Hepatic stellate cell (primary cell): ENCODE results near the gene ZNF396.

Experiments used
- DNase-seq: peaks from one replicate; pipeline ENCODE4 v3.0.0; 2011; ENCODE audit warnings: low spot score

Gene ZNF396

GRCh38 chr18:35383136-35383535 lies 6.0 kb upstream of the ZNF396 start:
- no peak for DNase-seq

GRCh38 chr18:35379421-35379820 lies 2.3 kb upstream of the ZNF396 start:
- DNase-seq = no peak

GRCh38 chr18:35378574-35378896 lies 1.4 kb upstream of the ZNF396 start:
- DNase-seq = no peak

- peak; percentile 12 for DNase-seq
Observed at GRCh38 chr18:35377875-35378573, 887 bp upstream of the ZNF396 start.

- DNase-seq = no peak
Observed at GRCh38 chr18:35376393-35376741, 770 bp downstream of the ZNF396 start.

GRCh38 chr18:35374708-35375107 lies 2.4 kb downstream of the ZNF396 start:
- no peak for DNase-seq

- DNase-seq = peak; percentile 66
Observed at GRCh38 chr18:35371412-35372195, 5.5 kb downstream of the ZNF396 start.

- no peak for DNase-seq
Observed at GRCh38 chr18:35369126-35369525, 8.0 kb downstream of the ZNF396 start.

- no peak for DNase-seq
Observed at GRCh38 chr18:35368595-35368994, 8.5 kb downstream of the ZNF396 start.

- DNase-seq = no peak
Observed at GRCh38 chr18:35362531-35362930, 14.6 kb downstream of the ZNF396 start.

- no peak for DNase-seq
Observed at GRCh38 chr18:35361570-35362321, 15.4 kb downstream of the ZNF396 start.

- peak; percentile 72 for DNase-seq
Observed at GRCh38 chr18:35355140-35355618, 22.0 kb downstream of the ZNF396 start.

GRCh38 chr18:35352778-35353177 lies 24.4 kb downstream of the ZNF396 start:
- no peak for DNase-seq

GRCh38 chr18:35352283-35352682 lies 24.9 kb downstream of the ZNF396 start:
- DNase-seq = no peak

GRCh38 chr18:35348001-35348400 lies 29.1 kb downstream of the ZNF396 start:
- no peak for DNase-seq

- DNase-seq = no peak
Observed at GRCh38 chr18:35345950-35346349, 31.2 kb downstream of the ZNF396 start.

GRCh38 chr18:35345460-35345921 lies 31.6 kb downstream of the ZNF396 start:
- peak; percentile 6 for DNase-seq

- DNase-seq = no peak
Observed at GRCh38 chr18:35344736-35345459, 32.2 kb downstream of the ZNF396 start.

GRCh38 chr18:35343936-35344735 lies 33.0 kb downstream of the ZNF396 start, which contains the start of gene ZNF24:
ZNF24 (minus strand) TSS chr18:35344420; CDS start chr18:35340650, 3,770 bp downstream.
- DNase-seq = peak; percentile 94

- no peak for DNase-seq
Observed at GRCh38 chr18:35343488-35343935, 33.6 kb downstream of the ZNF396 start.

GRCh38 chr18:35337286-35337685 lies 39.9 kb downstream of the ZNF396 start:
- DNase-seq = no peak
